Renal pelvis (tissue), 4 donors: ENCODE measurements around the gene FTSJ3. TPM values are rescaled to one million over a fixed set of nuclear protein-coding genes. Genes with fewer than 3 reads are reported as not detected.

Experiments
- DNase-seq: peaks from one replicate; pipeline ENCODE4 v3.0.0-alpha.2; 2013
- polyA plus RNA-seq, 3 donors: library from polyadenylated mRNA; unstranded; fragments of 120-200 nt; gene quantifications; one replicate each; pipeline ENCODE4 v1.2.1, GENCODE V29; 2013; ENCODE audit not compliant: insufficient read length in 3 of 3

Gene FTSJ3
- polyA plus RNA-seq, 3 donors: 66.9 to 75.2 (median 73.2) TPM

GRCh38 chr17:63832014-63832413 is 4.6 kb upstream of the FTSJ3 start:
- no peak for DNase-seq

- DNase-seq: no peak
Measured at GRCh38 chr17:63831505-63831904, 4.0 kb upstream of the FTSJ3 start.

GRCh38 chr17:63830904-63831491 is 3.5 kb upstream of the FTSJ3 start:
- DNase-seq: no peak

- DNase-seq: no peak
Measured at GRCh38 chr17:63830278-63830677, 2.8 kb upstream of the FTSJ3 start.

- DNase-seq: no peak
Measured at GRCh38 chr17:63828936-63829335, 1.5 kb upstream of the FTSJ3 start.

- no peak for DNase-seq
Measured at GRCh38 chr17:63827801-63828221, 348 bp upstream of the FTSJ3 start.

- DNase-seq: no peak
Measured at GRCh38 chr17:63826468-63827001, 928 bp downstream of the FTSJ3 start.

- no peak for DNase-seq
Measured at GRCh38 chr17:63824362-63824761, 3.1 kb downstream of the FTSJ3 start.

GRCh38 chr17:63823659-63824331 is 3.7 kb downstream of the FTSJ3 start:
- no peak for DNase-seq

- DNase-seq: no peak
Measured at GRCh38 chr17:63822537-63822936, 4.9 kb downstream of the FTSJ3 start.

- DNase-seq: no peak
Measured at GRCh38 chr17:63821804-63822203, 5.7 kb downstream of the FTSJ3 start.

GRCh38 chr17:63820963-63821561 is 6.4 kb downstream of the FTSJ3 start:
- no peak for DNase-seq

- DNase-seq: no peak
Measured at GRCh38 chr17:63819585-63820537, 7.6 kb downstream of the FTSJ3 start.

- no peak for DNase-seq
Measured at GRCh38 chr17:63819131-63819530, 8.3 kb downstream of the FTSJ3 start.

GRCh38 chr17:63817736-63818385 is 9.6 kb downstream of the FTSJ3 start:
- DNase-seq: no peak

GRCh38 chr17:63816669-63817068 is 10.8 kb downstream of the FTSJ3 start:
- no peak for DNase-seq

GRCh38 chr17:63816123-63816522 is 11.3 kb downstream of the FTSJ3 start:
- DNase-seq: no peak

- DNase-seq: no peak
Measured at GRCh38 chr17:63809970-63810369, 17.5 kb downstream of the FTSJ3 start.

GRCh38 chr17:63805591-63805990 is 21.9 kb downstream of the FTSJ3 start:
- DNase-seq: no peak

GRCh38 chr17:63804328-63804727 is 23.1 kb downstream of the FTSJ3 start:
- DNase-seq: no peak

GRCh38 chr17:63800783-63801182 is 26.7 kb downstream of the FTSJ3 start:
- no peak for DNase-seq
